ENCODE data around the gene GPD1L. TPM values are rescaled to one million over a fixed set of nuclear protein-coding genes. Genes with fewer than 3 reads are reported as not detected.

Gene GPD1L
- polyA plus RNA-seq, 10 donors, result 24.9 to 48.8 (median 39.9) TPM

Other genes starting within 250 kb of the GPD1L start
- gene OSBPL10, start 125.4 kb upstream of the GPD1L start, polyA plus RNA-seq (ENCODE audit: insufficient read length in 10 of 10), result 10 to 100 TPM in 4 of 10 donors, 1 to 10 TPM in 6; 8.2 to 14.1 (median 9.7) TPM
- gene ZNF860, start 124.9 kb upstream of the GPD1L start, polyA plus RNA-seq (ENCODE audit: insufficient read length in 10 of 10), result 1 to 10 TPM in 3 of 10 donors, under 1 TPM in 7; 0.58 to 1.3 (median 0.71) TPM
- 1 to 10 TPM; 1.3 to 3.7 (median 2.5) TPM for gene CMTM8, start 132.1 kb downstream of the GPD1L start, polyA plus RNA-seq (ENCODE audit: insufficient read length in 10 of 10)